Measurements from ENCODE around the gene CD40.

Gene CD40

GRCh38 chr20:46142124-46142523, 24.0 kb downstream of the CD40 start:
- in situ Hi-C loops (cut with HindIII; ENCODE audit: low sequenced_read_pairs) = no loop called here

GRCh38 chr20:46144432-46145025, 26.4 kb downstream of the CD40 start:
- in situ Hi-C loops (cut with HindIII; ENCODE audit: low sequenced_read_pairs) = loop anchor here (5.0 kb wide), 1 partner anchor 63 kb away; no protein-coding TSS in a partner anchor

- in situ Hi-C loops (cut with HindIII; ENCODE audit: low sequenced_read_pairs) = loop anchor here (5.0 kb wide), 1 partner anchor 62 kb away; no protein-coding TSS in a partner anchor
These were observed 27.6 kb downstream of the CD40 start for GRCh38 chr20:46145713-46146112.

GRCh38 chr20:46148313-46149208, 30.4 kb downstream of the CD40 start:
- in situ Hi-C loops (cut with HindIII; ENCODE audit: low sequenced_read_pairs) = loop anchor here (5.0 kb wide), 1 partner anchor 59 kb away; no protein-coding TSS in a partner anchor

- in situ Hi-C loops (cut with HindIII; ENCODE audit: low sequenced_read_pairs) = no loop called here
These were observed 32.8 kb downstream of the CD40 start for GRCh38 chr20:46150943-46151342.

GRCh38 chr20:46151936-46152335, 33.8 kb downstream of the CD40 start:
- in situ Hi-C loops (cut with HindIII; ENCODE audit: low sequenced_read_pairs) = no loop called here

GRCh38 chr20:46152824-46153586, 34.9 kb downstream of the CD40 start:
- in situ Hi-C loops (cut with HindIII; ENCODE audit: low sequenced_read_pairs) = no loop called here

- in situ Hi-C loops (cut with HindIII; ENCODE audit: low sequenced_read_pairs) = no loop called here
These were observed 36.2 kb downstream of the CD40 start for GRCh38 chr20:46154305-46154704.

- in situ Hi-C loops (cut with HindIII; ENCODE audit: low sequenced_read_pairs) = no loop called here
These were observed 36.7 kb downstream of the CD40 start for GRCh38 chr20:46154796-46155195.

GRCh38 chr20:46156065-46156464, 38.0 kb downstream of the CD40 start:
- in situ Hi-C loops (cut with HindIII; ENCODE audit: low sequenced_read_pairs) = no loop called here

- in situ Hi-C loops (cut with HindIII; ENCODE audit: low sequenced_read_pairs) = no loop called here
These were observed 39.0 kb downstream of the CD40 start for GRCh38 chr20:46157076-46157592.

- in situ Hi-C loops (cut with HindIII; ENCODE audit: low sequenced_read_pairs) = no loop called here
These were observed 39.5 kb downstream of the CD40 start for GRCh38 chr20:46157625-46158024.

GRCh38 chr20:46158476-46158987, 40.4 kb downstream of the CD40 start:
- in situ Hi-C loops (cut with HindIII; ENCODE audit: low sequenced_read_pairs) = no loop called here

- in situ Hi-C loops (cut with HindIII; ENCODE audit: low sequenced_read_pairs) = no loop called here
These were observed 41.2 kb downstream of the CD40 start for GRCh38 chr20:46159101-46159897.

GRCh38 chr20:46160661-46161060, 42.5 kb downstream of the CD40 start:
- in situ Hi-C loops (cut with HindIII; ENCODE audit: low sequenced_read_pairs) = no loop called here

- in situ Hi-C loops (cut with HindIII; ENCODE audit: low sequenced_read_pairs) = no loop called here
These were observed 43.8 kb downstream of the CD40 start for GRCh38 chr20:46161921-46162320.

GRCh38 chr20:46164254-46164653, 46.1 kb downstream of the CD40 start:
- in situ Hi-C loops (cut with HindIII; ENCODE audit: low sequenced_read_pairs) = no loop called here

- in situ Hi-C loops (cut with HindIII; ENCODE audit: low sequenced_read_pairs) = no loop called here
These were observed 49.0 kb downstream of the CD40 start for GRCh38 chr20:46167080-46167479.

- in situ Hi-C loops (cut with HindIII; ENCODE audit: low sequenced_read_pairs) = no loop called here
These were observed 50.3 kb downstream of the CD40 start for GRCh38 chr20:46168438-46168837.
